Fibroblast of skin of left quadriceps (primary cell): ENCODE data around the gene ZBP1.

Experiments
- DNase-seq, 2 experiments: peaks; one replicate each; pipeline ENCODE4 v3.0.0-alpha.2; 2013; ENCODE audit warnings: low read depth in 2 of 2

Gene ZBP1

GRCh38 chr20:57618091-57618763 is 2.0 kb downstream of the ZBP1 start:
- no peak for DNase-seq

- no peak for DNase-seq
Measured at GRCh38 chr20:57617079-57617795, 3.0 kb downstream of the ZBP1 start.

- DNase-seq = no peak
Measured at GRCh38 chr20:57616143-57616951, 3.9 kb downstream of the ZBP1 start.

GRCh38 chr20:57615445-57615811 is 4.8 kb downstream of the ZBP1 start:
- DNase-seq = no peak

GRCh38 chr20:57614490-57615444 is 5.5 kb downstream of the ZBP1 start:
- no peak for DNase-seq

- no peak for DNase-seq
Measured at GRCh38 chr20:57613481-57613921, 6.7 kb downstream of the ZBP1 start.

- DNase-seq = no peak
Measured at GRCh38 chr20:57612916-57613315, 7.3 kb downstream of the ZBP1 start.

- no peak for DNase-seq
Measured at GRCh38 chr20:57612436-57612835, 7.8 kb downstream of the ZBP1 start.

GRCh38 chr20:57611586-57612311 is 8.5 kb downstream of the ZBP1 start:
- no peak for DNase-seq

- no peak for DNase-seq
Measured at GRCh38 chr20:57610261-57610952, 9.8 kb downstream of the ZBP1 start.

- no peak for DNase-seq
Measured at GRCh38 chr20:57609842-57610167, 10.4 kb downstream of the ZBP1 start.

GRCh38 chr20:57609086-57609841 is 11.0 kb downstream of the ZBP1 start:
- no peak for DNase-seq

GRCh38 chr20:57608516-57608915 is 11.7 kb downstream of the ZBP1 start:
- no peak for DNase-seq

GRCh38 chr20:57605878-57606277 is 14.3 kb downstream of the ZBP1 start:
- DNase-seq = no peak

- DNase-seq = no peak
Measured at GRCh38 chr20:57605045-57605444, 15.2 kb downstream of the ZBP1 start.

- no peak for DNase-seq
Measured at GRCh38 chr20:57603120-57603519, 17.1 kb downstream of the ZBP1 start.

GRCh38 chr20:57601737-57602136 is 18.5 kb downstream of the ZBP1 start:
- no peak for DNase-seq

GRCh38 chr20:57601211-57601570 is 19.0 kb downstream of the ZBP1 start:
- no peak for DNase-seq

GRCh38 chr20:57600320-57601210 is 19.7 kb downstream of the ZBP1 start:
- DNase-seq = no peak
